ENCODE data around the gene UBFD1.
"Not testable (repeated sequence)": the region's sequence is repeated elsewhere in the genome, so short reads cannot be mapped to it uniquely, and the experiment has no call there.

The UBFD1 gene

GRCh38 chr16:23609929-23610328 lies 52.4 kb downstream of the UBFD1 start:
- no peak for DNase-seq (ENCODE audit: low read depth in 3 of 3)

GRCh38 chr16:23610905-23611304 lies 53.4 kb downstream of the UBFD1 start:
- not testable (repeated sequence) for DNase-seq (ENCODE audit: low read depth in 3 of 3)

GRCh38 chr16:23611936-23612335 lies 54.4 kb downstream of the UBFD1 start:
- no peak for DNase-seq (ENCODE audit: low read depth in 3 of 3)

DNA sequence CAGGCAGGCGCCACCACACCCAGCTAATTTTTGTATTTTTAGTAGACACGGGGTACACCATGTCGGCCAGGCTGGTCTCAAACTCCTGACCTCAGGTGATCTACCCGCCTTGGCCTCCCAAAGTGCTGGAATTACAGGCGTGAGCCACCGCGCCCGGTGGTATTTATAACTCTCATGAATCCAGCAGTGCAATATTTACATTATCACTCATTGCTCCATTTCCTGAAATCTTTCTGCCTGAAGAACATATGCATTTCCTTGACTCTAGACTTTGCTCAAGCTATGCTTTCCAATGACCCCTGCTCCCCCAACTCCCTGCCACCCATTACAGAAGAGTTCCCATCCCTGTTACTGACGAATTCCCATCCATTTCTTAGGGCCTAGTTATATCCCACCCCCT lies 58.3 kb downstream of the UBFD1 start:
- no peak for DNase-seq (ENCODE audit: low read depth in 3 of 3)

Data from stimulated activated CD4-positive, alpha-beta T cell treated with anti-CD3 and anti-CD28 coated beads, TNF-alpha, amount 100 ng/mL, for 48 hours (primary cell).